UCSD-AML1 (cell line): Measurements from ENCODE around the gene ATG9A.

Experiments used
- DNase-seq: peaks from one replicate; lab custom pipeline; 2025; ENCODE audit not compliant: unreplicated experiment; lab: John Stamatoyannopoulos, UW

Gene ATG9A

DNA sequence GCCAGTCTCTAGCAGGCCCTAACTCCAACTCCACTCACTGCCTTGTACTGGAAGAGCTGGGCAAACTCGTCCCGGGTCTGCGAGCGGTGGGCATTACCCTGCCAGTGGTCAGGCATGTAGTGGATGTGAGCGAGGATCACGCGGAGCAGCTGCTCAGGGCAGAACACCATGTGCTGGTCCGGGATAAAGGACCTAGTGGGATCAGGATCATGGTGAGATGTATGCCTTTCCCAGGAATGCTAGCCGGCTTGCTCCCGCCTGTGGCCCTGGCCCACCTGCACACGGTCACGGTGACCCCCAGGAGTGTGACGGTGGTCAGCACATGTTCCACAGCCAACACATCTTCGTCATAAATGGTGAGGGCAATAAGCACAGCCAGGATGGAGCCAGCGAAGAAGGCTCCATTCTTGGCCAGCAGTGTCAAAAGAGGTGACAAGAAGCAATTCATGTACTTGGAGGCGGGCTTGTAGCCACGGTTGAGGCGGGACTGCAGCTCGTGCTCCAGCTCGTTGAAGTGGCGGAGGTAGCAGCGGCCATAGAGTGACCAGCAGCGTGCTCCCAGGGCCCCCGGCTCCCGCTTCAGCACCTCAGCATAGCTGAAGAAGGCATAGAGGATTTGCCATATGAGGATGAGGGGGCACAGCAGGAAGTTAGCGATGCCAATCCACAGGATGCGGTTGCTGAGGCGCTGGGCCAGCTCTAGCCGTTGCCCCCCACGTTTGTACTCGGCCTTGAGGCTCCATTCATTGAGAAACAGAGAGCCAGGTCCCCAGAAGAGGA, 5.4 kb downstream of the ATG9A start:
- no peak for DNase-seq

GRCh38 chr2:219221957-219222518, 7.4 kb downstream of the ATG9A start:
- no peak for DNase-seq

- DNase-seq = no peak
Observed at GRCh38 chr2:219220652-219221402, 8.6 kb downstream of the ATG9A start.

DNA sequence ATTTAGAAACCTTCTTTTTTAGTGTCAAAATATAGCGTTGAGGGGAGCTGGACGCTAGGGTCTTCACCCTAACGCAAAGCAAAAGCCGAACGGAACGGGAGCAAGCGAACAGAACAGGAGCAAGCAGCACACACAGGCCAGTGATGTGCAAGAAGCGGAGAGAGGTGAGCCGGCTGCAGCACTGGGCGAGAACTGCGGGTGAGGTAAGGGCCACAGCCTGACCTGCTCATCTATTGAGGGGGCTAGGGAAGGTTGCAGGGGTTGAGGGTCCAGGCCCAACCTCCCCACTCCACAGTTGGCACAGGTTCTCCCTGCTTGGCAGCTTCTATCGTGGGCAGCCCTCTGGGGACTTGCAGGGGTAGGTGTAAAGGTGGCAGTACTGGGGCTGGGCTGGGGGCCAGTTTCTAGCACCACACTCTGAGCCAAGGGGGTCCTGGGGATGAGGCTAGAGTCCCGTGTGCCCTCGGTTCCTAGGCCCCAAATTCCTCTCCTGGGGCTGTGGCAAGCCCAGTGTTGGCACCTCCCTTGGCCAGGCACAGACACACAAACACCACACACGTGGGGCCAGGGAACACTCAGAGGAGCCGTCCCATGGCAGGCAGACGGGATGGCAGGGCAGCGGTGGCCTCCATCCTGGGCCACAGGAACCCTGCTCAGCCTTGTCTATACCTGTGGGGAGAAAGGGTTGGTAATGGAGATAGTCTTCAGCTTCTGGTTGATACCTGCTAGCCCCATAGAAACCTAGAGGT, 9.5 kb downstream of the ATG9A start:
- DNase-seq = no peak

DNA sequence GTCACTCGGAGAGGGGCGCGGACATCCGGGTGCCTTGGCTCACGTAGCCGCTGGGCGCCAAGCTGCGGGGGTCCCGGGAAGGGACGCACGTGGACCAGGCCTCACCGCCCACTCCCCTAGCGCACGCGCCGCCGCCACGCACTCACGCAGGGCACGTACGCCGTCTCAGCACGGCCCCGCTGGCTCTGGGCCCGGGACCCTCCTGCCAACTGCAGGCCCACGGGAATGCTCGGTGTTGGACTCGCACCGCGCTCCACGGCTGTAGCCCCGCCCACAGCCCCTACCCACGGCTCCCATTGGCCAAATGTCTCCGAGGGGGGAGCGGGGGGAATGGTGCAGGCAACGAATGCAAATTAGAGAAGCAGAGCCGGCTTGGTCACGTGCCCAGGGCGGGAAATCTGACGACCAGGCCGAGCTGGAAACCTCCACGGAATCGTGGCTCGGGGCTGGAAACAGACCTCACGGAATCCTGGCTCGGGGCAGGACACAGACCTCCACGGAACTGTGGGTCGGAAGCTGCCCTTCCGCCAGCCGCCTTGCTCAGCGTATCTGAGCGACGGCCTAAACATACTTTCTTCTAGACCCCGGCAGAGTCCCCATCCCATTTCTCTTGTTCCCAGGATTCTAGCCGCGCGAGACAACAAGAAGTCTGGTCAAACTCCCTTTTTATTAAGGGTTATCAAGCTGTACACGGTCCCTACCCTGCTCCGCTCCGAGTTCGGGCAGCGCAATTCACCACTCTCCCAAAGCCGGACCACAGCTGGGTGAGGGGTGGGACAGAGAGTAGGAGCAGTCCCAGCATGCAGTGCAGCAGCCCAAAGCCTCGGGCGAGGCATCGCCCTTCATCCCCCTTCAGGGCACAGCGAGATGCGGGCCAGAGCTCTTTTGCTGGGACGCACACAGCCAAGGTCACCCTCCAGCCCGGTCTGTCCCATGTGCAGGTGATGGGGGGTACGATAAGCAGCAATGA, 10.4 kb downstream of the ATG9A start, which contains the start of gene ABCB6:
Gene ABCB6 (minus strand): TSS at position 227 of the 970 bp plus-strand sequence. CDS start 285 bp downstream, outside the sequence.
- DNase-seq = no peak

GRCh38 chr2:219218217-219218731, 11.2 kb downstream of the ATG9A start:
- DNase-seq = no peak

GRCh38 chr2:219216535-219216915, 12.9 kb downstream of the ATG9A start:
- no peak for DNase-seq

DNA sequence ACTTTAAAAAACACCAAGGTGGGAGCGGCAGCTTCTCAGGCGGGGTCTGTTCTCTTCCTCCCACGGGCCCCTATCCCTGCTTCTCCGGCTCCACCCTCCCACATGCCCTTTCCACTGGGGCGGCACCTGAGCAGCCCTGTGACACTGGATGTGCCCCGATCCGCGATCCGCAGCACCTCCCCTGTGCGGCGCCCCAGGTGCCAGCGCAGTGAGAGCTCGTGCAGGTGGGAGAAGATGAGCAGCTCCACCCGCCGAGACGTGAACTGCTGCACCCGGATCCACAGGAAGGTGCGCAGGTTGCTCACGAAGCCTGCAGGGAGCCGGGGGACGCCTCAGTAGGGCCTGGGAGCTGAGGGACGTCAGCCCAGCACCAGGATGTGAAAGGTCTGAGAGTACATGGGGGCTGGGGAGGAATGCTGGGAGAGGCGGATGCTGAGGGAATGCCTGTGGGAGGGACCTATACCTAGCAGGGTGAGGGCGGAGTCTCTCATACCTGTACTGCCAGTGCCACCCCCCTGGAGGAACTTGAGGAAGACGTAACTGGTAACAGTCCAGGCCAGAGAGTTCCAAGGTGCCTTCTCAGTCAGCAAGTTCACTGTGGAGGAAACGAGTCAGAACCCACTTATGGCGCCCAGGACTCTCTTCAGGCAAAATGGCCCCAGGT, 13.4 kb downstream of the ATG9A start:
- DNase-seq = no peak

DNA sequence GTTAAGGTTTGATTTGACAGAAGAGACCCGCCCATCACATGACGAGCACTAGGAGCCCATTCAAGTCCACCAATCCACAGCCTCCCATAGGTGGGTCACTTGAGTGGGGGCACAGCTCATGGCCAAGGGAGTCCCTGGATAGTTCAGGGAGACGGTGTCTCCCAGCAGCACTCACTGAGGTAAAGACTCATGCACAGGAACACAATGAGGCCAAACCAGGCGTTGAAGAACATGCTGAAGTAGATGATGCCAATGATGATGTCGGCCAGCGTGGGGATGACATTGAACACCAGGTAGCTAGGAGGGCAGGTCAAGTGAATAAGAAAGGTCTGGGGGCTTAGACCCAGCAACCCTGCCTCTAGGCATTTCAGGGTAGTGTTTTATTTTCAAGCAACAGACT, 14.7 kb downstream of the ATG9A start:
- DNase-seq = no peak

GRCh38 chr2:219214141-219214540, 15.3 kb downstream of the ATG9A start:
- DNase-seq = no peak

GRCh38 chr2:219213486-219214071, 15.9 kb downstream of the ATG9A start:
- no peak for DNase-seq

DNA sequence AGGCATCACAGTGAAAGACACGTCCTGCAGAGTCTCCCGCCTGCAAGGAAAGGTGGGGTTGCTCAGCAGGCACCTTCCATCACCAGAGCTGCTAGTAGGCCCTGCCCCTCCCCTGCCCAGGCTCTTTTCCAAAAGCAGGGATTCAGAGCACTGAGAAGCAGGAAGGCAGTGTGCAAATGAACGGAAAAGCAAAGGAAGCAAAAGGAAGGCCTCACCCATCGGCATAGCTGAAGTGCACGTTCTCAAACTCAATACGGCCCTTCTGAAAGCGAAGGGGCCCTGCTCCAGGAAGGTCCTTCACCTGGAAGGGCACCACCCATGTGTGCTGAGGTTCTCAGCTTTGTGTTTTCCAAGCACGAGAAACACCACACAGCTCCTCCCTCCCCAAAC, 16.4 kb downstream of the ATG9A start:
- no peak for DNase-seq

DNA sequence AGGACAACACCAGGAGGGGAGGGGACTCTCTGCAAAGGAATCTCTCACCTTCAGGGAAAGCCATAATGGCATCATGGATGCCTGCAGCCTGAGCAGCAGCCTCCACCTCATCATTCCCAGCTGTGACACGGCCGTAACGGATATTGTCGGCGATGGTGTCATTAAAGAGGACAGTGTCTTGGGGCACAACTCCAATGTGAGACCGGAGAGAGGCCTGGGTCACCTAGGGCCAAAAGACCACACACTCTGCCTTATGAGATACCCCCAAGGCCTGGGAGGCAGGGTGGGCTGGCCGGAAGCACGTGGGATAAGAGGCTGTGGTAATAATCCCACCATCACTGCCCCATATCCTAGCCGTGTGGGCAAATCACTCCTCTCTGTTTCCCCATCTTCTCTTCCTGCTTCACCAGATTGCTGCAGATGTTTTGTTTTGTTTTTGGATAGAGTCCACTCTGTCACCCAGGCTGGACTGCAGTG, 18.5 kb downstream of the ATG9A start:
- DNase-seq = no peak

DNA sequence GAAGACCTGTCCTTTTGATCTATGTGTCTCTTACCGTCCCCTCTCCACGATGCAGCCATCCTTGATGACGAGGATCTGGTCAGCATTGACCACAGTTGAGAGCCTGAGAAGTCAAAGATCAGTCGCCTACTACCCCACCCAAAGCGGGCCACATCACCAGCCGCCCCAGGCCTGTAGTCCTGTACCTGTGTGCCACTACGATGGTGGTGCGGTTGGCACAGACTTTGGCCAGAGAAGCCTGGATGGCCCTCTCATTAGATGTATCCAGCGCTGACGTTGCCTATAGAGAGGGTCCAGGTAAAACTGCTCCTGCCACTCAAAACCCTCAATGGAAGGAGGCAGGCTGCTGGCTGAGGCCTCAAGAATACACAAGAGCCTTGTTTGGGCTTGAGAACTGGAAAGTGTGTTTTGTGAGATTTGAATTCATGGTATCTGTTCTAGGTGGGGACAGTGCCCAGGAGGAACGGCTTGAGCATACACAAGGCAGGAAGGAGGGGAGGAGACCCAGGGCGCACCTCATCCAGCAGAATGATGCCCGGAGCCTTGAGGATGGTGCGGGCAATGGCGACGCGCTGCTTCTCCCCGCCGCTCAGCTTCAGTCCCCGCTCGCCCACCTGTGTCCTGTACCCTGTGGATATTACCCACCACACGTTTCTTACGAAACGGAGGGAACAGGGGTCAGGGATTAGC, 19.1 kb downstream of the ATG9A start:
- no peak for DNase-seq

DNA sequence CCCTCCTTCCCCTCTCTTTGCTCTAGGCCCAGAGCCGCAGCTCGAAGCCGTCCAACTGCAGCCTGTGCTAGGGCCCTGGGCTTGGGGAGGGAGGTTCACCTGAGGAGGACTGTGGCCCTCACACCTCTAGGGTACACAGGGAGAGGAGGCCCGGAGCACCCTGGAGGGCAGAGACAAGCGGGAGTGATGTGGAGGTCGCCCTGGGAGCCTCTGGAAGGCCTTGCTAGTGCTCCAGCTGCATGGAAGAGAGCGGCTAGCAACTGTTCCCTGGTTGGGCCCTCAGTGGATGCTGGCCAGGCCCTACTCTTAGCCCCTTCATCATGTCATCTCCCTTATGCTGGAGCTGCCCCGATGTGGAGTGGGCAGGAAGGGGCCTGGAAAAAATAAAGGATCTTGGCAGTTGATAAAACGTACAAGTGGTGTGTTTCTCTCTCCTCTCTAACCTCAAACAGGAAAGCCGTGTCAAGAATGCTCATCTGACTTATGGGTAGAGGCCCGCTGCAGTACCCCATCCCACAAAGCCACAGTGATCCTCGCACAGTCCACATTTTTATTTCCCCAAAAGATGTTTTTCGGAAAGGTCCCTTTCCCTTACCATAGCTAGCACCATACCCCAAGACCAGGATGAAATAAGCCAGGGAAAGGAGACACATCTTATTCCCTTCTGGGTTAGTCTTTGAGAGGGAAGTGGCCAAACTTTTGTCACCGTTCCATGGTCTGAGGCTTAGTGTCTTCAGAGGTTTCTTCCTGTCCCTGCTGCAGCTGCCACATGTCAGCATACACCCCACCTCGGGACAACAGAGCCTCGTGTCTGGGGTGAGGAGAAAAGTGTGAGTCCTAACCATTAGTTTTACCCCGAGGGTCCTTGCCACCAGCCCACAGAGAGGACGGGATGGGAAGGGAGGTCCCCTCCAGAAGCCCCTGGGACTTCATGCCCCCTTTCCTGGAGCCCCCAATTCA, 19.9 kb downstream of the ATG9A start:
- peak; percentile 50 for DNase-seq

DNA sequence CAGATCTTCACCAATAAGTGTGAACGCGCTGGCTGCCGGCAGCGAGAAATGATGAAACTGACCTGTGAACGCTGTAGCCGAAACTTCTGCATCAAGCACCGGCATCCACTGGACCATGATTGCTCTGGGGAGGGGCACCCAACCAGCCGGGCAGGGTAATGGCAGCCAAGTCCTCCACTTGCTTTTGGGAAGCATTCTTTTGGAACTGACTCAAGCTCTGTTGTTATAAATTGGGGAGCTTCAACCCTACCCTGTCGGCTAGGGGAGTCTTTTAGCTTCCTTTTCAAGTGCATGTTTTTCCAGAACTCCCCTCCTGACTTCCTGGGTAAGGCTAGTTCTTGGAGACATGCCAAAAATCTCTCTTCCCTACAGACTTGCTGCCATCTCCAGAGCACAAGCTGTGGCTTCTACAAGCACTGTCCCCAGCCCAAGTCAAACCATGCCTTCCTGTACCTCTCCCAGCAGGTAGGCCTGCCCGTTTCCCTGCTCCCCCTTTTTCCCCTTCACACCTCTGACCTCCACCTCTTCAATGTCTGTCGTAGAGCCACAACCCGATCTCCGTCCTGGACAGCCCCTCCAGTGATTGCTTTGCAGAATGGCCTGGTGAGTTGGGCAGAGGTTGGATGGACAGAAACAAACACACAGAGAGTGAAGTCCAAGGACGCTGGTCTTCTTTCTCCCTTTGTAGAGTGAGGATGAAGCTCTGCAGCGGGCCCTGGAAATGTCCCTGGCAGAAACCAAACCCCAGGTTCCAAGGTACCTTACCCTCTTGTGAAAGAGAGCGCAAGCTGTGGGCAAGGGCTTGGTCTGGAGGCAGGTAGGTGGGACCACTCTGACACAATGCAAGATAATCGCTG, 21.3 kb downstream of the ATG9A start:
- DNase-seq = no peak
